A549 (cell line): Measurements from ENCODE around the gene TNN. TPM values are rescaled to one million over a fixed set of nuclear protein-coding genes. Genes with fewer than 3 reads are reported as not detected.

ENCODE experiments used
- ATAC-seq, 2 experiments: fragments of 200-7000 bp in 1 of 2; fragments of >200 bp in 1 of 2; cut with Nextera tagmentation in 1 of 2; cut with Tn5 transposase in 1 of 2; 3 replicates each; pipeline versions ENCODE4 v1.8.0 to v1.9.1; 2018 to 2020; ENCODE audit warnings: mild to moderate bottlenecking in 1 of 2, moderate library complexity in 1 of 2
- CTCF ChIA-PET: fragments of 300-600 bp; sonication (Branson Sonifier 250); formaldehyde crosslinking; extraction: SDS; loops from one replicate; lab custom pipeline; 2021; ENCODE audit warnings: antibody characterized with exemption, inconsistent platforms; lab: Yijun Ruan, JAX
- POLR2A ChIA-PET: fragments of 350-600 bp; formaldehyde crosslinking; extraction: SDS; loops from one replicate; lab custom pipeline; 2021; ENCODE audit warnings: antibody characterized with exemption, inconsistent platforms; lab: Yijun Ruan, JAX
- DNase-seq, 2 experiments: peaks; one replicate each; pipeline versions ENCODE4 v3.0.0 to v3.0.0-alpha.2; 2011 to 2016; ENCODE audit warnings: low read depth in 1 of 2, low spot score in 1 of 2
- FAIRE-seq: peaks from 2 replicates; lab custom pipeline; 2011; peaks lifted over from hg19 to GRCh38; lab: Jason Lieb, UNC
- H3K27ac ChIP-seq, 2 experiments: fragments of >200 bp; sonication (Bioruptor Twin); formaldehyde crosslinking; 3 replicates each; pipeline ENCODE4 v1.5.1; 2016 to 2017
- H3K4me1 ChIP-seq: fragments of >200 bp; sonication (Bioruptor Twin); formaldehyde crosslinking; 3 replicates; pipeline ENCODE4 v1.6.1; 2016
- H3K4me2 ChIP-seq: fragments of >200 bp; sonication (Bioruptor Twin); formaldehyde crosslinking; 3 replicates; pipeline ENCODE4 v1.6.1; 2016
- H3K4me3 ChIP-seq: fragments of >200 bp; sonication (Bioruptor Twin); formaldehyde crosslinking; 3 replicates; pipeline ENCODE4 v1.5.1; 2016
- H3K9me3 ChIP-seq: fragments of >200 bp; sonication (Bioruptor Twin); formaldehyde crosslinking; 3 replicates; pipeline ENCODE4 v1.6.1; 2016
- ATOH8 ChIP-seq: fragments of 250-450 bp; sonication (Bioruptor Pico); IDR thresholded peaks from 2 replicates; pipeline ENCODE4 v1.5.0; 2020; ENCODE audit warnings: low read depth, mild to moderate bottlenecking, moderate library complexity
- CEBPB ChIP-seq, 2 experiments: fragments of >200 bp in 1 of 2; sonication (Bioruptor Twin) in 1 of 2; formaldehyde crosslinking in 1 of 2; IDR thresholded peaks; 2 replicates each; pipeline ENCODE4 v1.6.1; 2012 to 2016
- CHD4 ChIP-seq: fragments of 200-600 bp; sonication (generic); IDR thresholded peaks from 2 replicates; pipeline ENCODE4 v1.6.1; 2016; ENCODE audit warnings: antibody characterized with exemption, mild to moderate bottlenecking, borderline replicate concordance
- EHF ChIP-seq: fragments of 250-450 bp; sonication (Bioruptor Pico); IDR thresholded peaks from 2 replicates; pipeline ENCODE4 v1.5.0; 2020; ENCODE audit warnings: mild to moderate bottlenecking
- EP300 ChIP-seq, 2 experiments: fragments of >200 bp; sonication (Bioruptor Twin); formaldehyde crosslinking; IDR thresholded peaks; 2 replicates in 1 of 2; 3 replicates in 1 of 2; pipeline ENCODE4 v1.6.1; 2016 to 2017
- FOSL2 ChIP-seq, 2 experiments: fragments of 450-650 bp in 1 of 2; fragments of >200 bp in 1 of 2; sonication (Bioruptor Twin) in 1 of 2; formaldehyde crosslinking; IDR thresholded peaks; 2 replicates each; pipeline versions ENCODE4 v1.5.0 to v1.6.1; 2016 to 2020; ENCODE audit warnings: mild to moderate bottlenecking in 1 of 2, moderate library complexity in 1 of 2
- FOXS1 ChIP-seq: fragments of 250-450 bp; sonication (Bioruptor Pico); IDR thresholded peaks from 2 replicates; pipeline ENCODE4 v1.5.0; 2020; ENCODE audit warnings: mild to moderate bottlenecking, moderate library complexity
- GATA3 ChIP-seq: IDR thresholded peaks from 2 replicates; pipeline ENCODE4 v1.6.1; 2012; ENCODE audit warnings: borderline replicate concordance
- HES2 ChIP-seq: fragments of >200 bp; sonication (Bioruptor Twin); formaldehyde crosslinking; IDR thresholded peaks from 2 replicates; pipeline ENCODE4 v1.6.1; 2016
- HEYL ChIP-seq: fragments of 250-450 bp; sonication (Bioruptor Pico); IDR thresholded peaks from 2 replicates; pipeline ENCODE4 v1.8.0; 2021; ENCODE audit warnings: mild to moderate bottlenecking, moderate library complexity
- HMGXB4 ChIP-seq: fragments of 250-450 bp; sonication (Bioruptor Pico); IDR thresholded peaks from 2 replicates; pipeline ENCODE4 v1.5.0; 2021; ENCODE audit warnings: mild to moderate bottlenecking, moderate library complexity, borderline replicate concordance
- HOXB13 ChIP-seq: fragments of 250-450 bp; sonication (Bioruptor Pico); IDR thresholded peaks from 2 replicates; pipeline ENCODE4 v1.5.0; 2020; ENCODE audit warnings: low read depth, mild to moderate bottlenecking, moderate library complexity
- HOXB5 ChIP-seq: fragments of 250-450 bp; sonication (Bioruptor Pico); IDR thresholded peaks from 2 replicates; pipeline ENCODE4 v1.5.0; 2020; ENCODE audit warnings: mild to moderate bottlenecking, moderate library complexity
- KDM1A ChIP-seq: fragments of 200-600 bp; sonication (generic); IDR thresholded peaks from 2 replicates; pipeline ENCODE4 v1.6.1; 2016; ENCODE audit warnings: low read depth, mild to moderate bottlenecking
- MAZ ChIP-seq: fragments of 150-350 bp; IDR thresholded peaks from 2 replicates; pipeline ENCODE4 v1.6.1; 2014; ENCODE audit warnings: antibody characterized with exemption, low read depth, low read length, borderline replicate concordance
- MYC ChIP-seq: IDR thresholded peaks from 2 replicates; pipeline ENCODE4 v1.6.1; 2012; ENCODE audit warnings: mild to moderate bottlenecking, inconsistent platforms, low read length, improper control_type of control experiment, borderline replicate concordance
- NPAS2 ChIP-seq: fragments of 250-450 bp; sonication (Bioruptor Pico); IDR thresholded peaks from 2 replicates; pipeline ENCODE4 v1.8.0; 2022; ENCODE audit warnings: mild to moderate bottlenecking, moderate library complexity, borderline replicate concordance
- NR3C1 ChIP-seq: fragments of >200 bp; sonication (Bioruptor Twin); formaldehyde crosslinking; IDR thresholded peaks from 3 replicates; pipeline ENCODE4 v1.6.1; 2017
- PHF8 ChIP-seq: fragments of 200-600 bp; sonication (generic); IDR thresholded peaks from 2 replicates; pipeline ENCODE4 v1.6.1; 2016; ENCODE audit warnings: low read depth, mild to moderate bottlenecking, antibody characterized with exemption, moderate library complexity, borderline replicate concordance
- POLR2A ChIP-seq: IDR thresholded peaks from 2 replicates; pipeline ENCODE4 v1.6.1; 2012; ENCODE audit warnings: mild to moderate bottlenecking, low read length
- RARB ChIP-seq: fragments of 250-450 bp; sonication (Bioruptor Pico); IDR thresholded peaks from 2 replicates; pipeline ENCODE4 v1.8.0; 2021; ENCODE audit warnings: mild to moderate bottlenecking, moderate library complexity
- RFX5 ChIP-seq: fragments of 450-650 bp; IDR thresholded peaks from 2 replicates; pipeline ENCODE4 v1.7.1; 2014; ENCODE audit warnings: antibody characterized with exemption, mild to moderate bottlenecking, moderate library complexity
- SMC3 ChIP-seq: fragments of >200 bp; sonication (Bioruptor Twin); formaldehyde crosslinking; IDR thresholded peaks from 3 replicates; pipeline ENCODE4 v1.6.1; 2018; ENCODE audit warnings: inconsistent platforms
- SREBF2 ChIP-seq: fragments of 450-650 bp; IDR thresholded peaks from 2 replicates; pipeline ENCODE4 v1.6.1; 2014; ENCODE audit warnings: mild to moderate bottlenecking, moderate library complexity
- TFCP2L1 ChIP-seq: fragments of 250-450 bp; sonication (Bioruptor Pico); IDR thresholded peaks from 2 replicates; pipeline ENCODE4 v1.5.0; 2021; ENCODE audit warnings: mild to moderate bottlenecking
- ZNF302 ChIP-seq: fragments of 250-450 bp; sonication (Bioruptor Pico); IDR thresholded peaks from 2 replicates; pipeline ENCODE4 v1.9.0; 2021; ENCODE audit warnings: inconsistent platforms, mild to moderate bottlenecking, moderate library complexity
- WGBS: methylation state at CpG from one replicate; pipeline ENCODE4 v1.1.6; 2017; ENCODE audit errors: missing lambda C conversion rate; 5-methylcytosine and 5-hydroxymethylcytosine counted together
- polyA plus RNA-seq, 4 experiments: library from polyadenylated mRNA; depleted of rRNA in 3 of 4; stranded (reverse); fragments of >200 nt; fragmentation: RNase III in 1 of 4; extraction: RNeasy Plus Mini Kit Qiagen cat#74134 plus additional on column Dnase treatment in 1 of 4; gene quantifications; 2 replicates in 3 of 4; 3 replicates in 1 of 4; pipeline ENCODE4 v1.2.3, GENCODE V29; 2011 to 2017

TNN gene
- polyA plus RNA-seq, 2 of the 4 experiments (the other 2 are of a cell fraction) = not detected

- TF ChIP-seq FOXS1 (CRISPR knock-in tag) = no peak
- no peak for TF ChIP-seq NR3C1
- no peak for TF ChIP-seq RFX5
- TF ChIP-seq MYC = no peak
- TF ChIP-seq PHF8 = no peak
- no peak for TF ChIP-seq HES2
- TF ChIP-seq, all 56 proteins: peak for 0
- no peak overlapping the region for H3K27ac ChIP-seq
- no peak for FAIRE-seq
- 14% methylated on average over 5 of the region's 5 CpGs for WGBS
- H3K4me3 ChIP-seq = no peak overlapping the region
- ATAC-seq = no peak
- DNase-seq = no peak
- no peak overlapping the region for H3K4me2 ChIP-seq
- ChIA-PET CTCF (interaction anchor here (1.1 to 1.3 kb wide), 3 partner anchors 44 to 78 kb away, joined by 3 to 4 read pairs (median 3); no protein-coding TSS in a partner anchor), POLR2A (no interaction called here)
- H3K9me3 ChIP-seq = no peaks in the 10 kb centered on the region
- no peaks in the 10 kb centered on the region for H3K4me1 ChIP-seq
These were observed 6.0 kb downstream of the TNN start for GRCh38 chr1:175073633-175074032.

DNA sequence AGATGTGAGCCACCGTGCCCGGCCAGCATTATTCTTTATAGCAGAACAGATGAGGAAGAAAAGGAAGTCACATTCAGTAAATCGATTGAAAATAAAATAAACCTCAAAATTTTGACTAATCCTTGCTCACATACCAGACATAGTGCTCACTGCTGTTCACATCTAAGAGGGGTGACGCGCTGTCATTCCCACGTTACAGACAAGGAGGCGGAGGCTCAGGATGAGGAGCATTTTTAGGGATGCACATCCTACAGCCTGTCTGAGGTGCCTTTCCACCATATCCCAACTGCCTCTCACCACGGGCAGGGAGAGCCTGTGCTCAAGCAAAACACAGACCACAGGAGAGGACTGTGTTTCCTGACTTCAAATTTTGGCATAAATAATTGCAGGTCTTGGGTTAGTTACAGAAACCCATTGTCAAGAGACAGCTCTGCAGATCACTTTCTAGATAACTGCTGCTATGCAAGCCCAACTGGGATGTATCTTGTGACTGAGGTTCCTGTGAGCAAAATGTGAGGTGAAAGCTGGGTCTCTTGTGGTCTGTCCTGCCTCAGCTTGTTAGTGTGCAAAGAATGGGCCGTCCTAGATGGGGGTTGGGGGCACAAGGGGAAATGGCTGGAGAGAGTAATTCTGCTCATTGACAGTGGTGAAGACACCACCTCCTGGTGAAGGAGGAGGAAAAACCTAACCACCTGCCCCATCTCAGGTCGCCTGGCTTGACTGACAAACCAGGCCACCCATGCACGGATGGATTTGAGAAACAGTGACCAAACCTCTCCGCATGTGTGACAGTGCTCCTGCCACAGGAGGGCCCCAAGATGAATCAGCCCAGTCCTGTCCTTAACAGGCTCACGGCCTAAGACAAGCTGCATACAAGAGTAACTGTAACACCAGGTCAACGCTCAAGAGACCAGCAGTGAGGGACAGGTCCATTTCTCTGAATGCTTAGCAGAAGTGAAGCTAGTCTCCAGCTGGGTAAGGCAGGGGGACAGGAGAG is 8.2 kb downstream of the TNN start:
- DNase-seq = no peak
- no peak for FAIRE-seq
- Histone ChIP-seq H3K4me1 (no peaks in the 10 kb centered on the region), H3K4me2 (no peak overlapping the region), H3K27ac (no peak overlapping the region)
- POLR2A ChIA-PET = no interaction called here
- no peak; a peak in 1 of 6 replicates for ATAC-seq
- CTCF ChIA-PET = no interaction called here
- no peak for TF ChIP-seq MAZ
- no peak for TF ChIP-seq KDM1A
- TF ChIP-seq CHD4 = no peak
- TF ChIP-seq EHF (CRISPR knock-in tag) = no peak
- no peak for TF ChIP-seq SMC3
- no peak for TF ChIP-seq ZNF302 (CRISPR knock-in tag)
- no peak for TF ChIP-seq EP300 (IDR thresholded peaks at IDR 0.05)
- TF ChIP-seq NPAS2 (CRISPR knock-in tag) = no peak
- no peak for TF ChIP-seq HES2
- no peak for TF ChIP-seq SREBF2
- no peak for TF ChIP-seq FOXS1 (CRISPR knock-in tag)
- TF ChIP-seq TFCP2L1 (CRISPR knock-in tag) = no peak
- TF ChIP-seq, all 56 proteins: peak for 0
- no peak overlapping the region for H3K4me3 ChIP-seq
- no peaks in the 10 kb centered on the region for H3K9me3 ChIP-seq
- 50% methylated on average over 14 of the region's 14 CpGs for WGBS

- no peak for ATAC-seq
- ChIA-PET POLR2A (no interaction called here), CTCF (interaction anchor here (0.8 kb wide), 1 partner anchor 20 kb away, joined by 3 read pairs; no protein-coding TSS in a partner anchor)
- TF ChIP-seq MYC = no peak
- no peak for TF ChIP-seq HOXB13 (CRISPR knock-in tag)
- no peak for TF ChIP-seq ATOH8 (CRISPR knock-in tag)
- TF ChIP-seq HMGXB4 (CRISPR knock-in tag) = no peak
- TF ChIP-seq RARB = no peak
- no peak for TF ChIP-seq POLR2A
- TF ChIP-seq HEYL (CRISPR knock-in tag) = no peak
- TF ChIP-seq CEBPB (IDR thresholded peaks at IDR 0.05) = no peak
- TF ChIP-seq GATA3 = no peak
- TF ChIP-seq FOSL2 (IDR thresholded peaks at IDR 0.05) = no peak
- no peak for TF ChIP-seq FOSL2 (CRISPR knock-in tag; IDR thresholded peaks at IDR 0.05)
- no peak for TF ChIP-seq HOXB5
- Histone ChIP-seq H3K9me3 (no peaks in the 10 kb centered on the region), H3K4me1 (no peaks in the 10 kb centered on the region), H3K27ac (no peak overlapping the region), H3K4me3 (no peak overlapping the region), H3K4me2 (no peak overlapping the region)
- WGBS = 24% methylated on average over 9 of the region's 12 CpGs
- no peak for DNase-seq
- no peak for FAIRE-seq
These were observed 9.9 kb downstream of the TNN start for GRCh38 chr1:175077356-175078030.
